Stimulated activated naive B cell treated with anti-CD40 and anti-IgM and Interleukin-4, amounts not matched to agents 10 μg/mL and 1 μg/mL and 100 μg/mL, for 72 hours (primary cell): Measurements from ENCODE around the gene HAUS3.
A peak's percentile ranks its signal among the peaks of the same experiment; 100 is the strongest.
"Not testable (repeated sequence)": the region's sequence is repeated elsewhere in the genome, so short reads cannot be mapped to it uniquely, and the experiment has no call there.

Experiments
- ATAC-seq, 2 donors: fragments of 150-1000 bp; cut with Tn5 transposase; replicated peaks; 2 replicates each; pipeline ENCODE4 v1.10.0; 2021; ENCODE audit warnings: moderate library complexity in 1 of 2
- DNase-seq: peaks from one replicate; pipeline ENCODE4 v3.0.0; 2021
- H3K27ac Mint-ChIP-seq: one replicate; pipeline ENCODE4 v1.8.0; 2022; ENCODE audit warnings: mild to moderate bottlenecking, mixed read lengths
- H3K27me3 Mint-ChIP-seq, 2 donors: one replicate each; pipeline ENCODE4 v1.8.0; 2022; ENCODE audit warnings: mixed read lengths in 2 of 2
- H3K36me3 Mint-ChIP-seq, 2 donors: one replicate each; pipeline ENCODE4 v1.8.0; 2022; ENCODE audit warnings: mixed read lengths in 2 of 2, mild to moderate bottlenecking in 1 of 2
- H3K4me1 Mint-ChIP-seq, 2 donors: one replicate each; pipeline ENCODE4 v1.8.0; 2022; ENCODE audit warnings: mixed read lengths in 2 of 2, mild to moderate bottlenecking in 1 of 2
- H3K4me3 Mint-ChIP-seq, 2 donors: one replicate each; pipeline ENCODE4 v1.8.0; 2022; ENCODE audit warnings: mild to moderate bottlenecking in 2 of 2, mixed read lengths in 2 of 2, moderate library complexity in 1 of 2
- H3K9me3 Mint-ChIP-seq, 2 donors: one replicate each; pipeline ENCODE4 v1.8.0; 2022; ENCODE audit warnings: mixed read lengths in 2 of 2, mild to moderate bottlenecking in 1 of 2

Gene HAUS3

DNA sequence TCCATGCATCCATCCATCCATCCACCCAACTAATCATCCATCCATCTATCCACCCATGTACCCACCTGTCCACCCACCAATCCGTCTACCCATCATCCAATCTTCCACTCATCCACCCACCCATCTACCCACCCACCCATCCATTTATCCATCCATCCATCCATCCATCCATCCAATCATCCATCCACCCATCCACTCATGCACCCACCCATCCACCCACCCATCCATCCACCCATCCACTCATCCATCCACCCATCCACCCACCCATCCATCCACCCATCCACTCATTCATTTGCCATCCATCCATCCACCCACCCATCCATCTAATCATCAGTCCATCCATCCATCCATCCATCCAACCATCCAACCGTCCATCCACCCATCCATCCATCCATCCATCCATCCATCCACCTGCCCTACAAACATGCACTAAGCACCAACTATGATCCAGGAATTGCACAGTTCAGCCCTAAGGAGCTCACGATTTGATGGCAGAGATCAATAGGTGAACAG is 41.3 kb upstream of the HAUS3 start:
- Mint-ChIP-seq H3K27me3 (peaks cover 3 to 5% of the 10 kb centered on the region in 2 donors), H3K4me3 (no peak overlapping the region), H3K4me1 (peaks cover 21% of the 10 kb centered on the region in 2 donors), H3K36me3 (no peaks in the 10 kb centered on the region), H3K27ac (no peak overlapping the region), H3K9me3 (peaks cover 2 to 5% of the 10 kb centered on the region in 2 donors)
- no peak for ATAC-seq
- DNase-seq = no peak

DNA sequence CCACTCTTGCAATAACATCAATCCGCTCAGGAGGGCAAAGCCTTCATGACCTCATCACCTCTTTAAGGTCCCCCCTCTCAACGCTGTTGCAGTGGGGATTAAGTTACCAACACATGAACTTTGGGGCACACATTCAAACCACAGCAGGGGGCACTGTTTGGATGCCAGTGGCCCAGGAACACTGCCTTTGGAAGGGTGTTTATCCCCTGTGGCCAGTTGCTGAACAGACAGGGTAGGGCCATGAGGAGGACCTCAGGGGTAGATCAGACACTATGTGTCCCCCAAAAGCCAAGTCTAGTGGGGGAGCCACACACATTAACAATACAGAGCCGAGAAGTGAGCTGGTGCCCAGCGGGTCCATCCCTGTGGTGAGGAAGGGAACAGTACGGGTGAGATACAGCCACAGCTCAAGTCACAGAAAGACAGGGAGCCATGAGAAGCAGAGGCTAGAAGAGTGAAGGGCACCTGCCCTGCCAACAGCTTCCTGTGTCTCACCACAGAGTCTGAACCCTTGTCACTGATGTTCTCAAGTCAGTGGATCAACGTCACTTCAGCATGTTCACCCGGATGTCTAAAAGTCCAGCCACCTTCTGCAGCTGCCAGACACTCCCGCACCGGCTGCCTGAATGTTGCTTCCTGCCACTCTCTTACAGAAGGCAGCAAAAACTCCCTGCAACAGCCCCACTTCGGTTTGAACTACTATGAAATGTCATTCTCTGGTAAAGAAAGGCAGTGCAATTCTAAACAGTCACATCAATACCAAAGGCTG is 39.8 kb upstream of the HAUS3 start:
- Mint-ChIP-seq H3K36me3 (no peaks in the 10 kb centered on the region), H3K4me1 (peaks cover 21% of the 10 kb centered on the region in 2 donors), H3K27ac (peak overlapping the region; percentile 90), H3K9me3 (peaks cover 2 to 5% of the 10 kb centered on the region in 2 donors), H3K4me3 (peak overlapping the region; percentile 9 to 27), H3K27me3 (peaks cover 3 to 5% of the 10 kb centered on the region in 2 donors)
- DNase-seq = peak; percentile 72
- ATAC-seq = peak; percentile 93 to 96

DNA sequence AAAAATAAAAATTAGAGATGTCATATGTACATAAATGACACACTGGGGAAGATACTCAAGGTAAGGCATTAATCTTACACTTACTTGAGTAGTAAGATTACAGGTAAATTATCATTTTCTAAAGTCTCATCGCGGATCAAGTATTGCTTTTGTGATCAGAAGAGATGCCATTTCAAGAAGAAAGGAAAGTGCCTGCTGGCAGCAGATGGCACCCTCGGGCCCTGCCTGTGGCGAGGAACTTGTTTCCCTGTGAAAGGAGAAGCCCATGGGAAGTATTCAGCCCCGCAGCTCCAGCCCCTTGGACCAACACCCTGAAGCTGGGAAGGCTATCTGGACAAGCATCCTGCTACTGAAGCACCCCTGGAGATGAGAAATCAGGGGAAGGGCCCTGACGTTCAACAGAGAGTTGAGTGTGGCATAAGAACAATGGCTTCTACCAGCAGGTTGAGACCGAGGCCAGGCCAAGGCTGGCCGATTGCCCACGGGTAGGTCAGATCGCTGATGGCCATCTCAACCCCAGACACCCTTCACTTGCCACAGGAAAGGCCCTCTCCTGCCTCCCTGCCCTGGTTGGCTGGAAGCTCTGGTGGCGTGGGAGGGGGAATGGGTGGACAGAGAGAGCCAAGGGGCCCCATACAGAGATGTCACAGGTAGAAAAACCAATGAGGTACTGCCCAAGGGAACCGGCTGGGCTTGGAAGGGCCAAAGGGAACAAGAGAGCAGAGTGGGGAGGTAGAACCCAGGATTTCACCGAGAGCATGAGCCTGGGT is 38.8 kb upstream of the HAUS3 start:
- H3K4me3 Mint-ChIP-seq = no peak overlapping the region
- H3K27me3 Mint-ChIP-seq = peaks cover 0 to 5% of the 10 kb centered on the region in 2 donors
- H3K27ac Mint-ChIP-seq = peak overlapping the region; percentile 90
- H3K9me3 Mint-ChIP-seq = peaks cover 2 to 5% of the 10 kb centered on the region in 2 donors
- ATAC-seq = no peak
- no peak for DNase-seq
- H3K4me1 Mint-ChIP-seq = peaks cover 21% of the 10 kb centered on the region in 2 donors
- no peaks in the 10 kb centered on the region for H3K36me3 Mint-ChIP-seq

DNA sequence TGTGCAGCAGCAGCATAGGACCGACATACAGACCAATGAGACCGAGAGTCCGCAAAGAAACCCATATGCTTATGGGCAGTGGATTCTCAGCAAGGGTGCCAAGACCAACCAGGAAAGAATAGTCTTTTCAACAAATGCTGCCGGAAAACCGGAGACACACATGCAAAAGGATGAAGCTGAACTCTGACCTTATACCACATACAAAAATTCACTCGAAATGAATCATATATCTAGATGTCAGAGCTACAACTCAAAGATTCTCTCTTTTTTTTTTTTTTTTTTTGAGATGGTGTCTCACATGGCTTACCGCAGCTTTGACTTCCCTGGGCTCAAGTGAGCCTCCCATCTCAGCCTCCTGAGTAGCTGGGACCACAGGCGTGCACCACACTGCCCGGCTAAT is 36.0 kb upstream of the HAUS3 start:
- DNase-seq = no peak
- no peak overlapping the region for H3K27ac Mint-ChIP-seq
- H3K36me3 Mint-ChIP-seq = no peaks in the 10 kb centered on the region
- no peaks in the 10 kb centered on the region for H3K27me3 Mint-ChIP-seq
- H3K9me3 Mint-ChIP-seq = peaks cover under 1% of the 10 kb centered on the region in 2 donors
- peaks cover 19 to 21% of the 10 kb centered on the region in 2 donors for H3K4me1 Mint-ChIP-seq
- ATAC-seq = no peak
- no peak overlapping the region for H3K4me3 Mint-ChIP-seq

DNA sequence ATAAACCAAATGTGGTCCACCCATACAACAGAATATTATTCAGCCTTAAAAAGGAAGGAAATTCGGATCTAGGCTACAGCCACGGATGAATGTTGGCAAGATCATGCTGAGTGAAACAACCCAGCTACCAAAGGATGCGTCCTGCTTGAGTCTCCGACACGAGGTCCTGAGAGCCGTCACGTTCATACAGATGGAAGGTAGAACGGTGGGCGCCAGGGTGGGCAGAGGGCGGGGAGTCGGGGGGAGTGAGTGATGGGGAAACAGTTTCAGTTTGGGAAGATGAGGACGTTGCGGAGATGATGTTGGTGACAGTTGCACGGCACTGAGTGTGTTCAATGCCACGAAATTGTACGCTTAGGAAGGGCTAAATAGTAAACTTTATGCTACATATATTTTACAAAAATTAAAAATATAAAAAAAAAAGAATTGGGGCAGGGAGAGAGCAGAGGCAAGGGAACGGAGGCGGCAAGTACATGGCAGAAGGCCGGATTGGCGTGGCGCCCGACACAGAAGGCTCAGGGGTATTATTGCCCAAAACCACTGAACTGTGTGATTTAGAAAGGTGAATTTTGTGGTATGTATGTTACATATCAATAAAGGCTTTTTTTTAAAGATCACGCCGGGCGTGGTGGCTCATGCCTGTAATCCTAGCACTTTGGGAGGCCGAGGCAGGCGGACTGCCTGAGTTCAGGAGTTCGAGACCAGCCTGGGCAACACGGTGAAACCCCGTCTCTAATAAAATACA is 34.8 kb upstream of the HAUS3 start:
- Mint-ChIP-seq H3K4me1 (peaks cover 10 to 11% of the 10 kb centered on the region in 2 donors), H3K4me3 (no peak overlapping the region), H3K36me3 (no peaks in the 10 kb centered on the region), H3K27ac (no peak overlapping the region), H3K27me3 (no peaks in the 10 kb centered on the region), H3K9me3 (no peaks in the 10 kb centered on the region)
- ATAC-seq = no peak
- no peak for DNase-seq

DNA sequence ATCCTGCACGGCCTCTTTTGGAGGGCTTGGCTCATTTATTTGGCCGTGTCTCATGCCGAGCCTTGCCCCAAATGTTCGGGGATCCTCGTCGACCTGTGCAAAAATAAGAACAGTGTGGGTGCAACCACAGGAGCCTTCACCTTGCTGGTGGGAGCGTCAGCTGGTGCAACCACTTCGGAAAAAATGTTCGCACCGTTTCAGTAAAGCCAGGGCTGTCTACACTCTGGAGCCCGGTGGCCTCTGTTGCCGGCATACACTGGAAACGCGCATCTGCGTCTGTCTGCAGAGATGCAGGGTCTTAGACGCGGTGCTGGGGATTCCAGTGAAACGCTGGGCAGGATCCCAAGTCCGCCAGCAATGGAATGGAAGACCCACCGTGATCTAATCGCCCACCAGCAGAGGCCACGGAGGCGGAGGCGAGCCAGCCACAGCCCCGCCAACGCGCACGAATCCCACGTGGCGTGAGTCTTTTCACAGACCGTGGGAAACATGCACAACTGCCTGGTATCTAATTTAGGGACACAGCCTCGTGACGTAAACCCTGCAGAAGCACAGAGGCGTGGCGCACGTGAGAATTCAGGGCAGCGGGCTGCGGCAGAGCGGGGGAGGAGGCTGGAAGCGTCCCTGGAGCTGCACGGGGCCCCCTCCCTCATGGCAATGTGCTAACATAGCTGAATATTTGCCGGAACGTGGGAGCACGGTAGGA is 33.8 kb upstream of the HAUS3 start:
- peaks cover 0 to under 1% of the 10 kb centered on the region in 2 donors for H3K4me1 Mint-ChIP-seq
- no peaks in the 10 kb centered on the region for H3K27me3 Mint-ChIP-seq
- H3K36me3 Mint-ChIP-seq = no peaks in the 10 kb centered on the region
- DNase-seq = no peak
- no peak overlapping the region for H3K4me3 Mint-ChIP-seq
- H3K9me3 Mint-ChIP-seq = no peaks in the 10 kb centered on the region
- ATAC-seq = no peak
- no peak overlapping the region for H3K27ac Mint-ChIP-seq

DNA sequence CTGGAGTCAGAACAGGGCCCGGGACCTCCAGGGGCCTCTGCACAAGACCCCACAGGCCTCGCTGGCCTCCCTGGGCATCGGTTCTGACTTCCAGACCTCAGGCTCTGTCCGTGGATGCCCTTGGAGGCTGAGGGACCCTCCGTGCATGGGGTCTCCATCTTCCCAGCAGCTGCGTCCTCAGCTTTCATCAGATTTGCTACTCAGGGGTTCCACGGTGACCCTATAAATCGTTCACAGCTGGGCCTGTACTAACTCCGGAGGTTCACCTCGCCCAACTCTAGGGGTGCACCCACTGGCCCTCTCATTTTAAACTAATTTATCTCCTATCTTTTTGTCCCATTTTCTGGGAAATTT is 33.1 kb upstream of the HAUS3 start:
- H3K9me3 Mint-ChIP-seq, H3K27me3 Mint-ChIP-seq, H3K4me3 Mint-ChIP-seq, H3K27ac Mint-ChIP-seq, H3K36me3 Mint-ChIP-seq, H3K4me1 Mint-ChIP-seq, ATAC-seq, DNase-seq: not testable (repeated sequence)

DNA sequence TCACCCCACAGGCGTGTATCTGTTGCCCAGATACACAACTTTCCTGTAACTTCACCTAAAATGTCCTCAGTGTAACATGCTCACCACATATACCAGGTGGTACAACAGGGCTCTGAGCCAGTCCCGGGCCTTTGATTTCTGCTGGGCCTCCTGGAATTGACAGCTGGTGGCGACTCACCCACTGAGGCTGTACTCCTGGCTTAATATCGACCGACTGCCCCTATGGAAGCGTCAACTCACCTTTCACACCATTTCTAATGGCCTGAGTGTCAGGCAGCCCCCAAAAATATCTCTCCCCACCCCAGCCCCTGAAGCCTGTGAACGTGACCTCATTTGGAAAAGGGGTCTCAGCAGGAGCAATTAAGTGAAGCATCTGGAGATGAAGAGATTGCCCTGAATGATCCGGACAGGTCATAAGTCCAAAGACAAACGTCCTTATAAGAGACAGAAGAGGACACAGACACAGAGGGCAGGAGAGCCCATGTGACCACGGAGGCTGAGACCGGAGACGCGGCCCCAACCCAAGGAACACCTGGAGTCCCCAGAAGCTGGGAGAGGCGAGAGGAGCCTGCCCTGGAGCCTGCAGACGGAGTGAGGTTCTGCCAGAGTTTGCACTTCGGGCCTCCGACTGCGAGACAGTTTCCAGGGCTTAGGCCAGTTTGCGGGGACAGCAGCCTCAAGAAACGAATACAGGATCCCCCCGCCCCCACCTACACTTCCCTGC is 32.6 kb upstream of the HAUS3 start:
- H3K4me3 Mint-ChIP-seq = no peak overlapping the region
- peaks cover 0 to 2% of the 10 kb centered on the region in 2 donors for H3K4me1 Mint-ChIP-seq
- no peak overlapping the region for H3K27ac Mint-ChIP-seq
- no peaks in the 10 kb centered on the region for H3K27me3 Mint-ChIP-seq
- ATAC-seq (no peak), DNase-seq (no peak)
- H3K9me3 Mint-ChIP-seq = no peaks in the 10 kb centered on the region
- H3K36me3 Mint-ChIP-seq = no peaks in the 10 kb centered on the region

DNA sequence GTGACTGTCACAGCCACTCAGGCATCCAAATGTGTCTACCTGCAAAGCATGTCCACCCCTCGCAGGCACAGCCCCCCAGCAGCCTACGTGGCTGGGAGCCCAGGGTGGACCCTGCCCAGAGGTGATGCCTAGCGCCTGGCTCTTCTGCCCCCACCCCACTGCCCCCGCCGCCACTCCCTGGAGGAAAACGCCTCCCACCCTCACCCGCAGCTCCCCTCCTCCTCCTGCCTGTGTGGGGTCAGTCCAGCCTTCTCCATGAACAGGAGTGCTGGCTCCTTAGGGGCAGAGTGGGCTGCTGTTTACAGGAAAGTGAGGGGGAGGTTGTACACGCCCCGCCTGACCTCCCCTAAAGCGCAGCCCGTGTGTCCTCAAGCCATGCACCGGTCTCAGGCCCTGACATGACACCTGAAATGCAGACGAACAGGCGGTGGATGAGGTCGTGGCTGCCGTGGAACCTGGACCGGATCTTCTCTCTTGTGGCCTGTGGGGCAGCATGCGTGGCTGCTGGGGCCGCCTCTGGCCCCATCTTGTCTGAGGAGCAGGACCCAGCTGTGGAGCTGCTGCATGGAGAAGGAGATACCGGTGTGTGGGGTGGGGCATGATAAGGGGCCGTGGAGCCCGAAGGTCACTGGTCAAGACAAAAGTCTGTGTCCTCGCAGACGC is 31.9 kb upstream of the HAUS3 start:
- Mint-ChIP-seq H3K9me3 (no peaks in the 10 kb centered on the region), H3K36me3 (no peaks in the 10 kb centered on the region), H3K27ac (no peak overlapping the region), H3K27me3 (no peaks in the 10 kb centered on the region), H3K4me3 (no peak overlapping the region), H3K4me1 (peaks cover 0 to 2% of the 10 kb centered on the region in 2 donors)
- DNase-seq = no peak
- ATAC-seq = no peak

DNA sequence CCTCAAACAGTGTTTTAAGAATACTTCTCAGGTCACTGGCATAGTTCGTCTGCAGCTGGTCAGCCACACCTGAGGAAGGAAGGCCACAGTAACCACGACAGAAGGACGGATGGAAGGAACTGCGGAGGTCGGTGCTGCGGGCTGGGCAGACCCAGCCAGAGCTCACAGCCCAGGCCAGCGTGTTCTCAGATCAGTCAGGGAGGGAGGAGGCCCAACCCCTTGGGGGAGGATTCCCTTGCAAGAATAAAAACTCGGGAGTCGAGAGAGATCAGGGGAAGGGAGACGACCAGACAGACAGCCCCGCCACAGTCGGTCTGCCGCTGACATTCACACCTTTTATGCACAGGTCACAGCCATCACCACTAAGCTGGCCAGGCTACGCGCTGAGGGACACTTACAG is 31.3 kb upstream of the HAUS3 start:
- Mint-ChIP-seq H3K4me3 (no peak overlapping the region), H3K4me1 (peaks cover 0 to 2% of the 10 kb centered on the region in 2 donors), H3K9me3 (no peaks in the 10 kb centered on the region), H3K36me3 (no peaks in the 10 kb centered on the region), H3K27ac (no peak overlapping the region), H3K27me3 (no peaks in the 10 kb centered on the region)
- ATAC-seq (no peak), DNase-seq (no peak)

DNA sequence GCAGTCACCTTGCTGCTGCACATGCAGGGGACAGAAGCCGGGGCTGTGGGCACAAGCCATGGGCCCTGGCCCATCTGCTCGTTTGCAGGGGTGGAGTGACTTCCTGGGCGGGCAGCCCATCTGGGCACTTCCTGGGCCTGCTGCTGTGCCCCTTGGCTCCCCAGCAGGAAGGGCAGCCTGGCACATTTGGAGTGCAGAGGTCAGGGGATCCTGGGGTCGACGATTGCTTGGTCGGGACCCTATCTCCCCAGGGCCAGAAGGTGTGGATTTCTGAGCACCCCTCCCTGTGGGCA is 30.9 kb upstream of the HAUS3 start:
- H3K4me3 Mint-ChIP-seq = no peak overlapping the region
- peaks cover 0 to 2% of the 10 kb centered on the region in 2 donors for H3K4me1 Mint-ChIP-seq
- H3K9me3 Mint-ChIP-seq = no peaks in the 10 kb centered on the region
- H3K27ac Mint-ChIP-seq = no peak overlapping the region
- DNase-seq (no peak), ATAC-seq (no peak)
- H3K36me3 Mint-ChIP-seq = no peaks in the 10 kb centered on the region
- H3K27me3 Mint-ChIP-seq = no peaks in the 10 kb centered on the region

DNA sequence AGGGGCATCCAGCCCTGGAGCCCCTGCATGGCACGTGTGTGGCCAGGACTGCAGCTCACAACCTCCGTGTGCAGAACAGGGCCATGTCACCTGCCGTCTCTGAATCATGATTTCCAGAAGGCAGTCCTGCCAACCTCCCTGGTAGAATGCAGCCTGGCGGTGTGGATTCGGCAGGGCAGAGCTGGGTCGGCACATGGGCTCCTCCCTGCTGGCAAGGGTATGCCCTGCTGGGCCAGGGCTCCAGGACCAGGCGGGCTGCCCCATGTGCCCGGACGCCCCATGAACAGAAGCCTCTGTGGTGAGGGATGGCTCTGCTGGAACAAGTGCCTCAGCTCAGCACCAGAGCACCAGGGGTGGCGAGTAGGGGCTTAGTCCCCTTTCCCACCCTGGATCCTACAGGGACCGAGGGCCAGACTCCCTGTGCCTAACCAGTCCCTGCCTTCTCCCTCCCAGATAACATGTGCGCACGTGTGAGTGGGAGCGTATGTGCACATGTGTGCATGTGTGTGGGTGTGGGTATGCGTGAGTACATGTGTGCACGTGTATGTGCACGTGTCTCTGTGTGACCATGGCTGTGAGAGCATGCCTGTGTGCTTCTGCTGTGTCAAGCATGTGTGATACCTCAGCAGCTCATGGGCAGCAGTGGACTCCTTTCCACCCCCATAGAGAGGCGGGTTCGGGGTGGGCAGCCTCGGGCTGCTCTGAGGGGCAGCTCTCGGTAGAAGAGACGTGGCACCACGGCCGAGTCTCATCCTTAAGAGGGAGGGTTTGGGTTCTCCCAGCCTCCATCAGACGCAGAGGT is 30.3 kb upstream of the HAUS3 start:
- ATAC-seq = no peak
- Mint-ChIP-seq H3K4me3 (no peak overlapping the region), H3K27me3 (no peaks in the 10 kb centered on the region), H3K4me1 (peaks cover 0 to 2% of the 10 kb centered on the region in 2 donors), H3K9me3 (no peaks in the 10 kb centered on the region), H3K27ac (peak overlapping the region; percentile 67), H3K36me3 (no peaks in the 10 kb centered on the region)
- DNase-seq = no peak
